Measurements from ENCODE around the gene LRMDA. TPM values are rescaled to one million over a fixed set of nuclear protein-coding genes. Genes with fewer than 3 reads are reported as not detected.

LRMDA gene
- total and polyA plus RNA-seq, 2 donors (not counting 3 experiments of a cell fraction or from before 2014, with no cell fraction given), result 9.7 to 18.0 TPM

- Histone ChIP-seq H3K4me3 (replicated peaks in 1 of 3; ENCODE audit: insufficient read depth in 1 of 3, low read depth in 1 of 3, low read length in 3 of 3) (no peak overlapping the region), H3K4me1 (ENCODE audit: control insufficient read depth, extremely low read depth, insufficient read depth, low read length) (no peaks in the 10 kb centered on the region), H2AFZ (ENCODE audit: low read depth, low read length) (no peak overlapping the region), H3K9me3 (replicated peaks; ENCODE audit: control insufficient read depth, insufficient read depth, low read length) (no peaks in the 10 kb centered on the region), H3K36me3 (ENCODE audit: control insufficient read depth in 2 of 2, extremely low read depth in 1 of 2, insufficient read depth in 2 of 2, low read length in 2 of 2) (no peaks in the 10 kb centered on the region), H3K27ac (ENCODE audit: insufficient read depth, low read depth, low read length) (no peak overlapping the region), H4K20me1 (replicated peaks; ENCODE audit: control insufficient read depth, extremely low read depth, insufficient read depth, low read length) (no peaks in the 10 kb centered on the region), H3K79me2 (ENCODE audit: control insufficient read depth, insufficient read depth, low read length) (no peaks in the 10 kb centered on the region), H3K27me3 (ENCODE audit: control insufficient read depth in 2 of 2, insufficient read depth in 2 of 2, low read length in 2 of 2) (no peaks in the 10 kb centered on the region), H3K9ac (replicated peaks; ENCODE audit: extremely low read depth, insufficient read depth, low read length) (no peak overlapping the region), H3K9me1 (replicated peaks; ENCODE audit: control insufficient read depth, extremely low read depth, insufficient read depth, low read length) (no peaks in the 10 kb centered on the region), H3K4me2 (ENCODE audit: insufficient read depth, low read length) (no peak overlapping the region)
- POLR2A ChIA-PET, result no interaction called here
- dilution Hi-C loops (cut with MboI; ENCODE audit: extremely low pct_ligation_motif_present, low sequenced_read_pairs), result no loop called here
- no peak for TF ChIP-seq MAX (IDR thresholded peaks at IDR 0.05; ENCODE audit: insufficient read depth, insufficient read length)
- no peak for TF ChIP-seq MYC (IDR thresholded peaks at IDR 0.05; ENCODE audit: low read depth, low read length)
- no peak for TF ChIP-seq POLR2AphosphoS5 (IDR thresholded peaks at IDR 0.05; ENCODE audit: insufficient read depth, low read depth, low read length)
- TF ChIP-seq FOS (IDR thresholded peaks at IDR 0.05; ENCODE audit: borderline replicate concordance, insufficient read depth, low read length), result no peak
- TF ChIP-seq CTCF (IDR thresholded peaks at IDR 0.05; ENCODE audit: extremely low read depth in 1 of 2, insufficient read depth in 1 of 2, low read depth in 1 of 2, low read length in 2 of 2), result no peak
- TF ChIP-seq EZH2 (IDR thresholded peaks at IDR 0.05; ENCODE audit: borderline replicate concordance, low read depth, low read length, severe bottlenecking), result no peak
- TF ChIP-seq JUN (IDR thresholded peaks at IDR 0.05; ENCODE audit: borderline replicate concordance, insufficient read depth, insufficient read length, low read depth), result no peak
- TF ChIP-seq GATA2 (IDR thresholded peaks at IDR 0.05; ENCODE audit: insufficient read depth, insufficient read length, low read depth, low read length), result no peak
- TF ChIP-seq POLR2A (IDR thresholded peaks at IDR 0.05; ENCODE audit: low read depth, low read length), result no peak
- CTCF ChIA-PET, result no interaction called here
- BruUV-seq (replicated peaks), result no TSS peak
- intact Hi-C loops (cut with micrococcal nuclease), result no loop called here
- DNase-seq (ENCODE audit: low read depth, low spot score) (no peak), FAIRE-seq (no peak)
Measured at GRCh38 chr10:76055466-76055865, 624.0 kb downstream of the LRMDA start.
